HG03039 (cell line): ENCODE data around the gene GADL1.

Source experiments
- ATAC-seq: cut with Tn5 transposase; IDR thresholded peaks from one replicate; pipeline ENCODE4 v1.9.1; 2021; ENCODE audit warnings: mild to moderate bottlenecking, moderate library complexity; ENCODE audit not compliant: unreplicated experiment

GADL1 gene

DNA sequence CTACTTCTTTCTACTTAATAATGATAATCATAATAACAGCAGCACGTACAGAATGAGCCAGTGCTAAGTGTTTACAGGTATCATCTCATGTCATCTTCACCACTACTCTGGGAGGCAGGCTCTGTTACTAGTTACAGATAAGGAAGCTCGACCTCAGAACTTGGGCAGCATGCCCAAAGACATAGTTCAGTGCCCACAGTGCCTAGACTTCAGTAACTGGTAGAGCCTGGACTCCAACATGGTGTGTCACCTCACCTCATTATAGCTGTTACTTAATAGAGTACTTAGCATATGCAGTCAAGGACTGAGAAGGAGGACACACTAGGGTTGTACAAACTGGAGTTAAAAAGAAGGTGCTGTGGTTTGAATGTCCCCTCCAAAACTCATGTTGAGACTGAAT, 7.6 kb downstream of the GADL1 start:
- ATAC-seq: no peak

DNA sequence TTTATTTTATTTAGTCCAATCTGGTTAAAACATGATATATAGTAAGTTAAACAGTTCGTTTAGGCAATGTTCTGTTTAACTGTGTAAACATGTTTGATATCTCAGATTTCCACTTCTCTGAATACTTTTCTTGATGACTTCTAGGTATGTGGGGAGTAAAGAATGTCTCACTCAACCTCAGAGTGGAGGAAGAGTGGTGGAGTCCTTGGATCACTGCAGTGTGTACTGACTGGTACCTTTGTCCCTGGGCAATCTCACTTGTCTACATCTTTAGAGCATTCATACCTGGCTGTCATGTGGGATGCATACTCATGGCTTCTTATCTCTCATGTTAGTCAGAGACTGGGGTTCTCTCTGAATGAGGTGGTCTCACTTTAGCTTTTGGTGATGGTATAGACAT, 15.6 kb downstream of the GADL1 start:
- no peak for ATAC-seq

DNA sequence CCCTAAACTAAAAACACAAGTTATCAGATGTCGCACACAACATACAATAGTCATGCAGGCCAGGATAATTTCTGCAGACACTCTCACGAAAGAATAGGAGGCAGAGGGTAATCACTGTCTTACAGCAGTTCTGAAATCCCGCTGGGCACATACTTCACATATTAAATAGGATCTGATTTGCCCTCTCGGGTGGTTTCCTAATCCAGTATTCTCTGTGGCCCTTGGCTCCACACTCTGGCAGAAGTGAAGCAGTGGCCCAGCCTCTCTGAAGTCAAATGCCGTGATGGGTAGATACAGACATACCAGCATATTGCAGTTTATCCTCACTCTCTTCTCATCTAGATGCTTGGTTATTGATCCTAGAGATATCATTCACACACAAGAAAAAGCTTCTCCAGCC, 19.0 kb downstream of the GADL1 start:
- no peak for ATAC-seq

DNA sequence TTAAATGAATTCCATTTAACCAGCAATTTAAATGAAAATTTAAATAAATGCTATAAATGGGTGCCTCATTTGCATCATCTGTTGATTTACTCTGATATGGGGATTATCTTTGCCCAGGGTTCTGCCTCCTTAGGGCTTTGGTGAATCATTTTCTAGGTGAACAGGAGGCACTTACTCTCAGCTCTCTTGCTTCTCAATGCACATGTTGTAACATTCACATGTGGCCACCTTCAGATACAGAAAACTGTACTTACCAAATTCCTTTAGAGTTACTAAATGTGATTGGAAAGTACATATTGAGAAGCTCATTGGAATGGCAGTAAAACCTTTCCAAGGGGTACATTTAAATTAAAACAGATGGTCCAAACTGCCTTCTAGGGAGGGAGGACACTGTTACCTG, 20.8 kb downstream of the GADL1 start:
- ATAC-seq: no peak

DNA sequence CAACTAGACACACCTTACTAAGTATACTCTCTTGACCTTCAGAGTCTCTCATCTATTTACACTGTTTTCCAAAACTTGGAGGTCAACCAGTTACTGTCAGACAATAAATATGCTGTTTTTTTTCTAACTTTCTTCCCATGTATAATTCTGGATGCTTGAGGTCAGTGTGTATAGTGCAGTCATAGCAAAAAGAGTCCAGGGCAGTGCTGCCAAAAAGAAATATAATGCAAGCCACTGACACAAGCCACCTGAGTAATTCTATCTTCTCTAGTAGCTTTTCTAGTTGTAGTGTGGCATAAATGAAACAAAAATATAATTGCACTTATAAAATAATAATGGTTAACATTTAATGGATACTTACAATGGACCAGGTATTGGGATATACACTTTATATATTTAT, 21.6 kb downstream of the GADL1 start:
- no peak for ATAC-seq

DNA sequence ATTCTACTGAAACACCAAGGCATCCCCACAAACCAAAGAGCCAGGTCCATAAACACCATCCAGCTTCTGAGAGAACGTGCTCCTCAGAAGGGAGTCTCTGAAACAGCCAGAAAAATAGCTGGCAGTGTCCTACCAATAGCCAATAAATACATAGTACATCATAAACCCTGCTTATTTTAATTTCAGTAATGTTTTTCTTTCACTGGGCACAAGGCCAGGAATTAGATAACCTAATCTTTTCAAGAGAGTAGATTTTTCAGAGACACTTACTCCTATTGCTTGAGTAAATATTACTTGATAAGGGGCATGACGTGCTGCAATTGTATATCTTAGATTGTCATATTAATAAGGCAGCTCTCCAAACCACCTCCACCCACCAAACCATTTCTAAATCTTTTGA, 22.7 kb downstream of the GADL1 start:
- no peak for ATAC-seq

DNA sequence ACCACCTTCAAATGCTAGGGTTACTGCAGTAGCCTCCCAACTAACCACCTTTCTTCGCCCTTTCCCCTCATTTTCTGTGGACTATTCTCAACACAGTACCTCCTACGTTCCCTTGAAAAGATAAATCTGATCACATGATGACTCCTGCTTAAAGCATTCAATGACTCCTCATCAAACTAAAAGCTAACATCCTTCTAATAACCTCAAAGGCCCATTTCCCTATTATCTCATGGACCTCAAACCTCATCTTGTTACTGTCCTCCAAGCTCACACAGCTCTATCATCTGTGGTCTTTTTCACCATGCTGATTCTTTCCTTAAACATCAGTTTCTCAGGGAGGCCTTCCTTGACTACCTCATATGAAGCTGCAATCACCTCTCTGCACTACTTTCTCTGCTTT, 29.6 kb downstream of the GADL1 start:
- no peak for ATAC-seq

DNA sequence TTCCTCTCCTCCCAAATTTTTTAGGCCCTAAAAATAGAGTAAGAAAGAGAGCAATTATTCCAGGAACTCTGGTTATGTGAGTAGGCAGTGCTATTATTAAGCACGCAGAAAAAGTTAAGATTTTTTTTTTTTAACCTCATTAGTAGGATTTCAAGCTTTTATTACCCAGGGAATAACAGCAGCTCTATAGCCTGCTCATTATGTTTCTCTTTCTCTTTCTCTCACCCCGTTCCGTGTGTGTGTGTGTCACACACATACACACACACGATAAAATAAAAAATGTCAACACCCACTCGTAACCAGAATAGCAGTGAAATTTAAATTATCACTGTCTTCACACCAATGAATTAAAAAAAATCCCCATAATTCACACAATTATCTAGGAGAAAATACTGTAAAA, 30.3 kb downstream of the GADL1 start:
- no peak for ATAC-seq

DNA sequence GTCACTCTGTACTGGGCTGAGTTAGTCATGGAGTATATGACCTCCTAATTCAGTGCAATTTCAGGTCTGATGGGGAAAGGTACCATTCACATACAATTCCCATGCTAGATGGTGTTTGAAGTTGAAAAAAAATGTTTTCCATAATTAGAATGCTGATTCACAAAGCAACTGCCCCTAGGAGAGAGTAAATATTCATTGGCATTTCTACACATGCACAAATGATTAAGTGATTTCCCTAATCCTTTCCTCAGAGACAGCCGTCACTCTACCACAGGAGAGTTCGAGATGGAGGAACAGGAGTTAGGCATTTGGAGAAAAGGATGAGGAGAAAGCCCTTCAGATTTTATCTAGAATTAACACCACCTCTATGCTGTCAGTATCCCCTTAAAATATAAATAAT, 32.5 kb downstream of the GADL1 start:
- no peak for ATAC-seq

DNA sequence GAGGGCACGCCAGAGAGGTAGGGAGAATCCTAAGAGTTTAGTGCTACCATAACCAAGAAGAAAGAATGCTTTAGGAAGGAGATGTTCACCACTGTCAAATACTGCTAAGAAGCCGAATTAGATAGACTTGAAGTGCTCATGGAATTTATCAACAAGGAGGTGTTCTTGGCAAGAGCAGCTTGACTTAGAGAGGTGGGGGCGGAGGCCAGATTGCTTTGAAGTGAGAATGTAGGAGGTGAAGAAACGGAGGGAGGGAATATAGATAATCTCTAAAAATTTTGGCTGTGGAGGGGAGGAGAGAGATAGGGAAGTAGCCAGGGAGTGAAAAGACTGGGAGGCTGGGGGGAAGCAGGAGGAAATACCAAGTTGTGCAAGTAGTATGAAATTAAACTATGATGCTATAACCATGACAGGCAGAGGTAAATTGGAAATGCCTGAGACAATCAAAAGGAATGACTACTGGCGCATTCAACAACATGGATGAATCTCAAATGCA, 35.5 kb downstream of the GADL1 start:
- ATAC-seq: no peak

DNA sequence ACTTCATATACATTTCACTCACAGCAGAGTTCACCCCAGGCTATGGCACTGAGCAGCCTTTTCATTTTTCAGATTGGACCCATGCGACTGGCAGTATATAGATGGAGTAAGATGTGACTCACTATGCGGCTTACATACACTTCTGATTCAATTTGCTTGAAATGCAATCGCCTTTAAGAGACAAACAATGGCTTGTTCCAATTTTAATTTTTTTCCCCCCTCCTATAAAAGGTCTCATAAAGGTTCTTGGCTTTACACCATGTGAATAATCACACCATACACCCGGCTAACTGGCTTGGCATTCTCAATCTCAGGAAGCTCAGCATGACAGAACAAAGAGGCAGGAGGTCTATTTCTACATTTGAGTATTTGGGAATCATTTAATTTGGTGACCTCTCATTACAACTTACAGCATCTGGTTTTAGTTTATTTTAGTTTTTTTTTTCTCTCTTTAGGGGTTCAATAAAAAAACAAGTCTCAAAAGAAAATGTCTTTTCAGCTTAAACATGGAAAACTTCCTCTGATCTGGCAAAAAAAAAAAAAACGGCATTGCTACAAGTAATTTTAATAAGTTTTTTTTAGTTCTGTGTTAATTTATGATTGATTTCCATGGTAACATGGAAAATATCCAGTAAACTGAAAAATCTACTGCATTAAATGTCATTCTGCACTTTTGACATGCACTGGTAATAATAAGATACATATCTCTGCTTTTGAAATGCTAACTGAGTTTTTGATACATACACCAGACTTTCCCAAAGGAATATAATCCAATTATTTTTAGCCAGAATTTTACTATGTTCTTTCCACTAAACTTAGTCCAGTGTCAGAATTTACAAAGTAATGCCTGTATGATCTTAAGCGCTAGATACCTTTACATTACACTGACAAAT, 38.8 kb downstream of the GADL1 start:
- no peak for ATAC-seq

DNA sequence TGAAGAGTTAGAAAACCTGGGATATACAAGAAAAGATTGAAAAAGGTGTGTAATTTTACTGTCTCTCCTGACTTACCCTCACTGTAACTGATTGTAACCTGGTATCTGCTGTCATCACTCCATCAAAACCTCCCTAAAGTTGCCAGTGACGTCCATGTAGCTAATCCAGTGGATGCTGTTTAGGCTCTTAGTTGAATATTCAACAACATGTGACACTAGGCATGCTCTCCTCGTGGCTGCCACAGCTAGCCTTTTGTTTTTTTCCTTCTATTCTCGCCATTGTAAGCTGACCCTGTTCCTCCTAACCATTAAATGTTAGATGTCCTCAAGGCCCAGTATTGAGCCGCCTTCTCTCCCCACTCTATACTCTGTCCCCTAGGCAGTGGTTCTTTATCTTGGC, 41.6 kb downstream of the GADL1 start:
- ATAC-seq: no peak

DNA sequence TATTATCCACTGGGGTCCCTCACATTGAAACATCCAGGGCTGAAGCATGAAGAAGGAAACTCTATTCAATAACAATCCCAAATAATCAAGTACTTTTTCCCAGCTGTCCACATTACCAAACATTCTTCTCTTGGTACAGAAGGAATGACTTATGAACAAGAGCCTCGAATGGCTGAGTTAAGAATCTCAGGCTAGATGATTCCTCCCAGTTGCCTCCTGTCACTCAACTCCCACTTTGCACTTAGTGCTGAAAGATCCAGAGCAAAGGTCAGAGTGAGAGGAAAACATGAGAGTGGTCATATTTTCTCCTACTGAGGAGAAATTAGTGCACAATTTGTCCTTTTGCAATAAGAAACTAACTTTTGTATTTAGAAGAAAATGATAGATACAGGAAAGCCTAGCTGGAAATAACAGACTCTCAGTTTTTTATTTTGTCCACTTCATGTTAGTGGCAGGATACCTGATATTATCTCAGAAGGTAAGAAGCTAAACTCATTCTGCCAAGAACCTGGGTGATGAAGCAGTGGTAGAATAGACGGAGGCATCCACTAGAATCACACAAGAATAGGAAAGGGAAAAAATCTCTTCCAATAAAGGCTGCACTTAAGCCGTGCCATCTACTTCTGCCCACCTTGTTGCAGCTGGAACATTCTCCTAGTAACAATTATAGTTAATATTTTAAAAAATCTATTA, 46.2 kb downstream of the GADL1 start:
- no peak for ATAC-seq

DNA sequence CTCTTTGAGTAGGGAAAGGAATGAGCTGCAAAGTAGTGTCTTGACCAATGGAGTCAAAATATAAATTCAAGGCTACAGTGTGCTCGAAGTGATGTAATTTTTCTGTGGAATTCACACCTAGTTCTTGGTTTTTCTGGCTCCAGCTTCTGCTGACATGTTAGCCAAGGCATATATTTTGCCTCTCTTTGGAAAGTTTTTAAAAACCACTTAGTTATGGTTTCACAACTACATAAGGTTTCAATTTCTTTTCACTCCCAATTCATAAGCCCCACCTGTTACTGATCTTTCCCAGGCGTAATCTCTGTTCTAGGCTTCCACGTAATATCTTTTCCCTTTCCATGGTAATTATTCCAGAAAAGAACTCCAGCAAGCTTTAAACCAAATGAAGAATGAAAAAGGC, 46.9 kb downstream of the GADL1 start:
- no peak for ATAC-seq

DNA sequence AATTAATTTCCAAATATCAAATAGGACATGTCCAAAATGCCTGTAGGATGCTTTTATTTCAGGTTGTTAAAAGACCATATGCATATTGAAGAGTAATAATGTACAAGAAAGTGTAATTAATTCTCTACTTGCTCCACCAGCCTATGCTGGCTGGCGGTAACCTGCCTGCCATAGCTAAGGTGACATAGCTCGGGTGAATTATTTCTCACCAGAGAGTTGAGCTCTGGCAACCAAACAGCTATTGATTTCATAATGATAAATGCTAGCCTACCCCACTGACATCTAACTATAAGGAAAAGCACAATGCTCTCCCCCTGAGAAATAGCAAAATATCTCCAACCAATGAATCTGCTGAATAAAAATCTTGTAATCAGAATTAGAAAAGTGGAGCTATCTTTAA, 48.9 kb downstream of the GADL1 start:
- no peak for ATAC-seq

DNA sequence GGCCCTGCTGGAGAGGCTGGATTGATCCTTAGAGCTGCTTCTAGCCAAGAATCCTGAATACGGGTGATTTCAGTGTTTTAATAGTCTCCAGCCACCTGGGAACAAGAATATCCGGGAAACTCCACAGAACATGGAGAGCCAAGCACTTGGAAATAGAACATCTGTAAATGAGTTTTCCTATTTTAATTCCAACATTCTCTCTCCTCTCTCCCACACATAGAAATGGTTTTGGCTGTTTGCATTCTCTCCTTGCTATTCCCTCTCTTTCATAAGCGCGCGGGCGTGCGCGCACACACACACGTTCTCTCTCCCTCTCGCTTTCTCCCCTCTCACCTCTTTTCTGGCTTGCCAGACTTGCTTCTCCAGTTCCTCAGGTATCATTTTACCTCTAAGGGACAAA, 50.6 kb downstream of the GADL1 start:
- ATAC-seq: no peak

DNA sequence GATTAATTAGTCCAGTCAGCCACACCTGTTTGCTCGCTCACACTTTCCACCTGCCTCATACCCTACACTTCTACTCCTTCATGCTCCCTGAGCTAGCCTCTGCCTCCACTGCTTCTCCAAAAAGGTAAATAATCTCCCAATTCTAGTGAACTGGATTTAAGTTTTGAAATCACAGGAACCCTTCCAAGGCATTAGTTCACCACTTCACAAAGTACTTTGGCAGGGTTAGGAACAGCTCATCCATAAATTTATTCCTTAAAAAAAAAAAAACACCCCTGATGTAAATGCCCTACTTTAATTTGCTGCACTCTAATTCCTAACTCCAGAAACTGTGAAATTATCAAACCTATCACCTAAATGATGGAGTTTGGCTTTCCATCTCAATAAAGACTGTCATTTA, 58.3 kb downstream of the GADL1 start:
- ATAC-seq: no peak

DNA sequence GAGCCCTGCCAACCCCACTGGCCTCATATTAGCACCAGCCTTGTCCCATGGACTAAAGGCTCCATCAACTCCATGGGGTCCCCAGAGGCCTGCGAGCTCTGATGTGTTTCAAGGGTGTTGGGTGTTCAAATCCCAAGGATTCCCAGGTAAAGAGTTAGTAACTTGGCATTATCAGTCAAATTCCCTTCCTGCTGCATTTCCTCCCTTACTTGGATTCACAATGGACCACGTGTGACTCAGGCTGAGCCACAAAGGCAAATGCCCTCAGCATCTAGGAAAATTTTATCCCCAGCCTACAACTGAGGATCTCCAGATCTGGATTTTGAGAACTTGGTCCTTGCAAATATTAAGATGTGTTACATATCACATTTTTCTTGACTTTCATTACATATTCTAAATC, 58.8 kb downstream of the GADL1 start:
- ATAC-seq: no peak

DNA sequence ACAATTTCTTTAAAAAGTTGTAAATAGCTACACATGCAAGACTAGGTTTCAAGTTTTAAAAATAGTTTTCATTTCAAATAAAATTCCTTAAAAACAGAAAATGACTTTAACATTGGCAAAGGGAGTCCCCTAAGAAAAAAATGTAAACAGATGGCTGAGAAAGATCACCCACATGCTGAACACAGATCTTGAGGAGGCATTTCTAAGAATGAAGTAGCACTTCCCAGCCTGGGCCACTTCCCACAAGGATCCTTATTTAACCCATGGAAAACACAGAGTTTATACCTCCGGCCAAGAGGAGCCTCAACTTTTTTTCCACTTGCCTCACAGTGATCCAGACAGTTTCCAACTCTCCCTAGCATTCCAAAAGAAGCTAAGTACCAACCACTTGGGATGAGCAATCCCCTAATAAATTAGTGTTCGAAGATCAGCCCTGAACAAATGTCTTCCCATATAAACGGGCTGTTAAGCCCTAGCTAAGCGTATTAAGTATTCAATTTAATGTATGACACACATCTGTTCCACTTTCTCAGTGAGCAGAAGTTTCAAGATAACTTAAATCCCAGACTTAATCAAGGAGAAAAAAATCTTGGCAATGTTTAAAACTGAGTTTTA, 61.4 kb downstream of the GADL1 start:
- no peak for ATAC-seq

DNA sequence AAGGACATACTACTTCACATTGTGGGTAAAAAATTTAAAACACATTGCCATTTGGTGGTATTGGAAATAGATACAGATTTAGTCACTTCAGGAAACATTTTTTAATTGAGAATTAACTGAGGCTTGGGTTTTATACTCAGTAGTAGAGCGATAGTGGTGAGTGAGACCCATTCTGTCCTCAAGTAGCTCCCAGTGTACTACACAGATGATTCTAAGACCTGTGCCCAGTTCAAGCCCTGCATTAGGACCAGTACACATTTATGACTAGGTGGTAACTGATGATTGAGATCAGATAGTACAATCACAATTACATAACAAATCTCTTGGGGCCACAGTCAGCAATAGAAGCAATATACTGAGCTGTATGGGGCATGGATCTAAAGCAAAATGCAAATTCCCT, 67.4 kb downstream of the GADL1 start:
- ATAC-seq: no peak

DNA sequence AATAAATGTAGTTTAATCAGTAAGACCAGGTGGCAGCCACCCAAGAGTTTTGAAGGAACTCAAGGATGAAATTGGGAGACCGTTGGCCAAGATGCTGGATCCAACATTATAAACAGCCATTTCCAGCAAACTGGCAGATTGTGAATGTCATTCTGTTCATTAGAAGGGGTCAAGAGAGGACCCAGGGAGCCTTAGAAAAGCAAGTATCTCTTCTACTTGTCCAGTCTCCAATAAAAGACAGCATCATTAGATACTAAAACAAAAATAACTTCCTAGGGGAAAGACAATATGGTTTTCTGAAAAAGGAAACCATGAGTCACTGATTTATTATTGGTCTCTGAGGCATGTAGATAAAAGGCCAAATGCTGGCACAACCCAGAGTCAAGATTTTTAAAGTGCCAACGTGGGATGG, 67.9 kb downstream of the GADL1 start:
- no peak for ATAC-seq
